Esophagus muscularis mucosa (tissue), 4 donors: ENCODE measurements around the gene CLSTN1. TPM values are rescaled to one million over a fixed set of nuclear protein-coding genes. Genes with fewer than 3 reads are reported as not detected.

ENCODE experiments used
- DNase-seq: peaks from one replicate; pipeline ENCODE4 v3.0.0-alpha.2; 2017; ENCODE audit errors: extremely low spot score
- H3K27ac ChIP-seq, 4 donors: fragments of 200-600 bp; sonication (generic); replicated peaks in 1 of 4; 1 replicate in 3 of 4; 2 replicates in 1 of 4; pipeline ENCODE4 v1.5.1; 2016 to 2019; ENCODE audit warnings: mild to moderate bottlenecking in 1 of 4
- H3K27me3 ChIP-seq, 4 donors: fragments of 200-600 bp; sonication (generic); one replicate each; pipeline versions ENCODE4 v1.5.1 to v1.6.0; 2016 to 2019
- H3K36me3 ChIP-seq, 4 donors: fragments of 200-600 bp; sonication (generic); one replicate each; pipeline ENCODE4 v1.5.1; 2016 to 2019
- H3K4me1 ChIP-seq, 4 donors: fragments of 200-600 bp; sonication (generic); one replicate each; pipeline ENCODE4 v1.5.1; 2016 to 2019
- H3K4me3 ChIP-seq, 4 donors: fragments of 200-600 bp; sonication (generic); 1 replicate in 2 of 4; 2 replicates in 2 of 4; pipeline ENCODE4 v1.5.1; 2016 to 2019; ENCODE audit warnings: mild to moderate bottlenecking in 4 of 4, moderate library complexity in 1 of 4
- H3K9me3 ChIP-seq, 4 donors: fragments of 200-600 bp; sonication (generic); 1 replicate in 3 of 4; 2 replicates in 1 of 4; pipeline ENCODE4 v1.5.1; 2016 to 2019
- EP300 ChIP-seq: sonication (generic); formaldehyde crosslinking; IDR thresholded peaks from one replicate; pipeline ENCODE4 v1.6.1; 2017; ENCODE audit warnings: antibody characterized with exemption
- POLR2A ChIP-seq: fragments of 450-650 bp; IDR thresholded peaks from one replicate; pipeline ENCODE4 v1.6.1; 2017; ENCODE audit warnings: antibody characterized with exemption, moderate library complexity, mild to moderate bottlenecking, low read depth
- POLR2AphosphoS5 ChIP-seq, 2 donors: sonication (generic); formaldehyde crosslinking; IDR thresholded peaks; one replicate each; pipeline ENCODE4 v1.6.1; 2017; ENCODE audit warnings: antibody characterized with exemption in 2 of 2
- WGBS: methylation state at CpG from one replicate; pipeline ENCODE4 v1.1.5; 2018; 5-methylcytosine and 5-hydroxymethylcytosine counted together
- intact Hi-C: fragments of 100-400 bp; cut with DNase I; formaldehyde crosslinking; loops from one replicate; pipeline ENCODE4 v1.15.1; 2023
- total RNA-seq, 4 donors: library from RNA; depleted of rRNA; stranded (reverse); fragments of >200 nt; gene quantifications; one replicate each; pipeline versions ENCODE4 v1.1.0 to v1.2.1, GENCODE V29; 2016
- TF ChIP-seq, protein P1 (sequence below), 3 experiments: fragments of 200-600 bp in 2 of 3; fragments of 450-650 bp in 1 of 3; sonication (generic) in 2 of 3; IDR thresholded peaks; one replicate each; pipeline ENCODE4 v1.5.1; 2017 to 2019; ENCODE audit warnings: antibody characterized with exemption in 3 of 3, mild to moderate bottlenecking in 2 of 3, moderate library complexity in 1 of 3

Gene CLSTN1
- total RNA-seq, 4 donors from 2014 or later: 47.1 to 109 (median 72.3) TPM

DNA sequence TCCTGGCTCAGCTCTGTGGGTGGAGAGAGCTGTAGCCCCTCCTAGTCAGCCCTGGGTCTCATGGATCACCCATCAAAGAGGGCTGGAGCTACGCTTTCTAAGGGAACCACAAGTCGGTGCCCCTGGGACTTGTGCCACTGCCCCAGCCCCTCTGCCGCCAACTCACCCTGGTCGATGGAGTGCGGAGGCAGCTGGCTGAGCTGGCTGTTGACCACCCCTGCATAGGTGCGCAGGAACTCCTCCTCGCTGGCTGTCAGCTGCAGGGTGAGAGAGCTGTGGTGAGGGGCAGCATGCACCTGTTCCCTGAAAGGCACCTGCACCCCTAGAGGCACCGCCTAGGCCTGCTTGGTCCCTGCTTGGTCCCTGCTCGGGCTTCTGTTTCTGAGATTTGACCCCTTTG is 47.3 kb upstream of the CLSTN1 start:
- Histone ChIP-seq H3K27ac (no peak overlapping the region), H3K27me3 (no peaks in the 10 kb centered on the region), H3K4me3 (no peak overlapping the region), H3K36me3 (peaks cover 4 to 58% (median 48%) of the 10 kb centered on the region in 4 donors), H3K4me1 (peaks cover 12 to 25% (median 20%) of the 10 kb centered on the region in 4 donors), H3K9me3 (no peaks in the 10 kb centered on the region)
- DNase-seq: no peak
- TF ChIP-seq, protein P1, sequence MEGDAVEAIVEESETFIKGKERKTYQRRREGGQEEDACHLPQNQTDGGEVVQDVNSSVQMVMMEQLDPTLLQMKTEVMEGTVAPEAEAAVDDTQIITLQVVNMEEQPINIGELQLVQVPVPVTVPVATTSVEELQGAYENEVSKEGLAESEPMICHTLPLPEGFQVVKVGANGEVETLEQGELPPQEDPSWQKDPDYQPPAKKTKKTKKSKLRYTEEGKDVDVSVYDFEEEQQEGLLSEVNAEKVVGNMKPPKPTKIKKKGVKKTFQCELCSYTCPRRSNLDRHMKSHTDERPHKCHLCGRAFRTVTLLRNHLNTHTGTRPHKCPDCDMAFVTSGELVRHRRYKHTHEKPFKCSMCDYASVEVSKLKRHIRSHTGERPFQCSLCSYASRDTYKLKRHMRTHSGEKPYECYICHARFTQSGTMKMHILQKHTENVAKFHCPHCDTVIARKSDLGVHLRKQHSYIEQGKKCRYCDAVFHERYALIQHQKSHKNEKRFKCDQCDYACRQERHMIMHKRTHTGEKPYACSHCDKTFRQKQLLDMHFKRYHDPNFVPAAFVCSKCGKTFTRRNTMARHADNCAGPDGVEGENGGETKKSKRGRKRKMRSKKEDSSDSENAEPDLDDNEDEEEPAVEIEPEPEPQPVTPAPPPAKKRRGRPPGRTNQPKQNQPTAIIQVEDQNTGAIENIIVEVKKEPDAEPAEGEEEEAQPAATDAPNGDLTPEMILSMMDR (IDR thresholded peaks at IDR 0.05): no peak
- TF ChIP-seq EP300: no peak
- no peak for TF ChIP-seq POLR2A
- no peak for TF ChIP-seq POLR2AphosphoS5 (IDR thresholded peaks at IDR 0.05)
- WGBS: 91% methylated on average over 6 of the region's 9 CpGs
- intact Hi-C loops: loop anchor here (10.0 kb wide), 1 partner anchor 274 kb away; no protein-coding TSS in a partner anchor

DNA sequence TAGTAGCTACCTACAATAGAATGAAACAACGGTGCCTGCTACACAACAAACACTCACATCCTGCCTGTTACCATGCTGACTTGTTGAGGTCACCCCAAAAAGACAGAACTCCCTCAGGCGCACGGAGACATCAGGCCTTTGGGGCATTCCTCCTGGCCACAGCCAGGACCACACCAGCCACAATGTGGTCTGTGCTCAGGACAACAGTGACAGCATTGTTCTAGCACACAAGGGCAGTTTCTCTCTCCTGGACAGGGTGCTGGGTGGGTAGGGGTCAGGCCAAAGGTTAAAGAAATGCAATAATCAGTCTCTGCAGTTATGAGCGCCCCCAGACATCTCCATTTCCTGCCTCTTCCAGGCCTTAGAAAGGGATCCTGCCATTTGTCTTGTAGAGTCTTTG is 46.8 kb upstream of the CLSTN1 start:
- Histone ChIP-seq H3K27ac (no peak overlapping the region), H3K36me3 (peaks cover 4 to 59% (median 51%) of the 10 kb centered on the region in 4 donors), H3K4me1 (peaks cover 8 to 24% (median 16%) of the 10 kb centered on the region in 4 donors), H3K27me3 (no peaks in the 10 kb centered on the region), H3K4me3 (no peak overlapping the region), H3K9me3 (no peaks in the 10 kb centered on the region)
- WGBS: 89% methylated on average over 3 of the region's 4 CpGs
- TF ChIP-seq EP300 (no peak), POLR2AphosphoS5 (IDR thresholded peaks at IDR 0.05) (no peak), POLR2A (no peak)
- TF ChIP-seq, protein P1 (IDR thresholded peaks at IDR 0.05): no peak
- intact Hi-C loops: loop anchor here (10.0 kb wide), 1 partner anchor 274 kb away; no protein-coding TSS in a partner anchor
- DNase-seq: no peak

GRCh38 chr1:9869831-9870251 is 46.1 kb upstream of the CLSTN1 start:
- Histone ChIP-seq H3K27ac (no peak overlapping the region), H3K36me3 (peaks cover 4 to 59% (median 51%) of the 10 kb centered on the region in 4 donors), H3K9me3 (no peaks in the 10 kb centered on the region), H3K4me1 (peaks cover under 1 to 17% (median 9%) of the 10 kb centered on the region in 4 donors), H3K27me3 (no peaks in the 10 kb centered on the region), H3K4me3 (no peak overlapping the region)
- DNase-seq: no peak
- 95% methylated on average over 8 of the region's 13 CpGs for WGBS
- TF ChIP-seq EP300: no peak
- TF ChIP-seq POLR2AphosphoS5 (IDR thresholded peaks at IDR 0.05): no peak
- no peak for TF ChIP-seq POLR2A
- TF ChIP-seq, protein P1 (IDR thresholded peaks at IDR 0.05): no peak
- intact Hi-C loops: loop anchor here (5.0 to 10.0 kb wide), 3 partner anchors 148 to 275 kb away; no protein-coding TSS in a partner anchor

DNA sequence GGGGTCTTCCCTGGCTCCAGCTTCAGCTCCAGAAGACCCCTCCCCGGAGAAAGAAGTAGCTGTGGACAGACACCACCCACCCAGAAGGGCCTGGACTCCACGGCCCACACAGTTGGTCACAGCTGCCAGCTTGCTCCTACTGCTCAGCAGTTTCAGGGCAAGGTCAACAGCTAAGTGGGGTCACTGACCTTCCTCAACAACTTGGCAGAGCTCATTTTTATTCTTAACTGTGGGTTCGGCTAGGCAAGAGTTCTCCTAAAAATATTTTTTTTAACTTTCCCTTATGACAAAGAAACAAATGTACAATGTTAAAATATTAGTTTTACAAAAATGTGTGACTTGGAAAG is 44.5 kb upstream of the CLSTN1 start:
- Histone ChIP-seq H3K4me3 (no peak overlapping the region), H3K4me1 (peaks cover 0 to 16% (median 4%) of the 10 kb centered on the region in 4 donors), H3K27me3 (no peaks in the 10 kb centered on the region), H3K27ac (no peak overlapping the region), H3K9me3 (no peaks in the 10 kb centered on the region), H3K36me3 (peaks cover 6 to 64% (median 55%) of the 10 kb centered on the region in 4 donors)
- TF ChIP-seq POLR2AphosphoS5 (IDR thresholded peaks at IDR 0.05) (no peak), POLR2A (no peak), EP300 (no peak)
- TF ChIP-seq, protein P1 (IDR thresholded peaks at IDR 0.05): no peak
- 59% methylated on average over 3 of the region's 3 CpGs for WGBS
- no peak for DNase-seq
- intact Hi-C loops: loop anchor here (5.0 kb wide), 2 partner anchors 146 to 241 kb away; no protein-coding TSS in a partner anchor
